ENCODE measurements around the gene SYNDIG1.

SYNDIG1 gene

GRCh38 chr20:24665741-24666191 lies 196.3 kb downstream of the SYNDIG1 start:
- in situ Hi-C loops (cut with MboI; ENCODE audit: low sequenced_read_pairs), result no loop called here

GRCh38 chr20:24667689-24668383 lies 198.4 kb downstream of the SYNDIG1 start:
- in situ Hi-C loops (cut with MboI; ENCODE audit: low sequenced_read_pairs), result no loop called here

- in situ Hi-C loops (cut with MboI; ENCODE audit: low sequenced_read_pairs), result no loop called here
These were observed 198.9 kb downstream of the SYNDIG1 start for GRCh38 chr20:24668384-24668702.

DNA sequence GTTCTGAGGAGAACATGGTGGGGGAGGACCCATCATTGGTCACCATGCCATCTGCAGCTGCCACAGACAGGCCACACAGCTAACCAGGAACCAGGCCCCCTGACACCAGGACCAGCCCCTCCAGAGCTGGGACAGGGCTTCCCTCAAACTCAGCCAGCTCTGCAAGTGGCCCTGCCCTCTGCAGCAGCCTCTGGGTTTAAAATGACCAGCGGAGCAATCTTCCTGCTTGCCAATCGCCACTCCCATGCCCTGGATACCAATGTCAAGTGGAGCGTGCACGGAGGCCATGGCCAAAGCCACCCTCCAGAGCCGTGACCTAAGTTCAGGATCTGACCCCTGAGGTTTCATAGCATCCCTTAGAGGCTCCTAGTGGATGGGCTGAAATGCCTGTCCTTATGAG lies 199.4 kb downstream of the SYNDIG1 start:
- in situ Hi-C loops (cut with MboI; ENCODE audit: low sequenced_read_pairs), result no loop called here

DNA sequence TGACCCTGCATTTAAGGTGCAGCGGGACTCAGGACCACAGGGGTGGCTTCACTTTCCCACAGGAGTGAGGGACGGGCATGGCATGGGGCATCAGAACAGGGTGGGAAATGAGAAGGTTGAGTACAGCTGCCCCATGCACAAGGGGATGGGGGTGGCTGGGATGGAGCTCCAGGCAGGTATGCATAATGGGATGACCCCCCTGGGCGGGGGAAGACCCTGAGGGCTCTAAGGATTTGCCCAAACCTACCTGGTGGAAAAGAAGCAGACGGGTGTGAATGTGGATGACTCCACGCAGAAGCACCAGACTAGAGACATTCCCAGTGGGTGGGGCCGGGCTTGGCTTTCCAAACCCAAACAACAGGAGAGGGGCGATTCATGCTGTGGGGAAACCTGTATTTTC lies 200.3 kb downstream of the SYNDIG1 start:
- in situ Hi-C loops (cut with MboI; ENCODE audit: low sequenced_read_pairs), result no loop called here

- in situ Hi-C loops (cut with MboI; ENCODE audit: low sequenced_read_pairs), result no loop called here
These were observed 201.0 kb downstream of the SYNDIG1 start for GRCh38 chr20:24670341-24670872.

- in situ Hi-C loops (cut with MboI; ENCODE audit: low sequenced_read_pairs), result no loop called here
These were observed 201.6 kb downstream of the SYNDIG1 start for GRCh38 chr20:24670981-24671380.

GRCh38 chr20:24672181-24672880 lies 202.9 kb downstream of the SYNDIG1 start:
- in situ Hi-C loops (cut with MboI; ENCODE audit: low sequenced_read_pairs), result no loop called here

DNA sequence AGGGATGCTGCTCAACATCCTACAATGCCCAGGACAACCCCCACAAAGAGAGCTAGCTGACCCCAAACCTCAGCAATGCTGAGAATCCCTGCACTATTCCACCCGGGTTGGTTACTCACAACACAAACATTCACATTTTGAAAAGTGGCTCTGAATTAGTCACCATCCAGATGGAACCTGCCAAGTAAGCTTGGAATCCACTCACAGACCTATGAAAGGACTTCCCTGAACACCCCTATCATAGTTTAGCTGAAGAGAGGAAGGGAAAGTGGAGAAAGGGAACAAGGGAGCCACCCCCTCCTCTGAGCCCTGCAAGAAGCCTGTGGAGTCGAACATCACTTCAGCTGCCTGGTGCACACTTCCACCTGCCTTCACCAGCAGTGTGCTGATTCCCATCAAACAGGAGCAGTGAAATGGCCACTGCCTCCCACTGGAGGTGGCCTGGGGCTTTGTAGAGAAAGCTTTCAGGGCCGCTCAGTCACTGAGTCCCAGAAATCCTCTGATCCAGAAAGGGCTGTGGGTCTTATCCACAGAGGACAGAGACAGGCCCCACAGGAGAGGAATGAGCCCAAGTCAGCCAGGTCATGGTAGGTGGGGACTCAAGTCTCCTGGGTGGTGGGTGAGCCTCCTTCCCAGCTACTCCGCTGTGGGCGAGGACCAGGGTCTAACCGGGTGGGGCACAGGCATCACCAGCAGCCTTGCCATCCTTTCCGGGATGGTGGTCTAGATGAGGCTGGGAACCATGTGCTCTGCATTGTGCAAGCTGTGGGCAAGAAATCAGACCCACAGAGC lies 203.7 kb downstream of the SYNDIG1 start:
- in situ Hi-C loops (cut with MboI; ENCODE audit: low sequenced_read_pairs), result no loop called here

- in situ Hi-C loops (cut with MboI; ENCODE audit: low sequenced_read_pairs), result no loop called here
These were observed 204.5 kb downstream of the SYNDIG1 start for GRCh38 chr20:24673678-24674570.

DNA sequence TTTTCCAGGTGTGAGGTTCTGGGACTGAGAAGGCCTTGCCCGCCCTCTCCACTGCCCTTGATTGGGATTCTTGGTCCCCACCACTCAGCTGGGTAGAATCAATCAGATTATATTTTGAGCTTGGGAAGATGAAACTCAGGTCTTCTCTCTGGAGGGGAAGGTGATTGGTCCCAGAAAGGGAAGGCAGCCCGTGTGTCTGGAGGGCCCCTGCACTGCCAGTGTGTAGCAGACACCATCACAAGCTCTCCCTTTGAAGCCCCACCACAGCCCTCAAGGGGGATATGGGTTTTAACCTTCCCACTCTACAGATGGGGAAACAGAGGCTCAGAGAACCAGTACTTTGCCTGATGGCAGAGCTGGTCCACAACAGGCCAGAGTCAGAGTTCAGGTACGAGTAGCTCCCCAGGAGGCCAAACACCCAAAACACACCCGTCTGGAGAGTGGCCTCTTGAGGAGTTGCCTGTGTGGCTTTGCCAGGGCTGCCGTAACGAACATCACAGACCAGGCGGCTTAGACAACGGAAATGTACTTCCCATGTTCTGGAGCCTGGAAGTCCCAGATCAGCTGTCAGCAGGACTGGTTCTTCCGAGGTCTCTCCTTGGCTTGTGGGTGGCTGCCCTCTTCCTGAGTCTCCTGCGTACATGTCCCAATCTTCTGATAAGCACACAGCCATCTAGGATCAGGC lies 205.6 kb downstream of the SYNDIG1 start:
- in situ Hi-C loops (cut with MboI; ENCODE audit: low sequenced_read_pairs), result no loop called here

DNA sequence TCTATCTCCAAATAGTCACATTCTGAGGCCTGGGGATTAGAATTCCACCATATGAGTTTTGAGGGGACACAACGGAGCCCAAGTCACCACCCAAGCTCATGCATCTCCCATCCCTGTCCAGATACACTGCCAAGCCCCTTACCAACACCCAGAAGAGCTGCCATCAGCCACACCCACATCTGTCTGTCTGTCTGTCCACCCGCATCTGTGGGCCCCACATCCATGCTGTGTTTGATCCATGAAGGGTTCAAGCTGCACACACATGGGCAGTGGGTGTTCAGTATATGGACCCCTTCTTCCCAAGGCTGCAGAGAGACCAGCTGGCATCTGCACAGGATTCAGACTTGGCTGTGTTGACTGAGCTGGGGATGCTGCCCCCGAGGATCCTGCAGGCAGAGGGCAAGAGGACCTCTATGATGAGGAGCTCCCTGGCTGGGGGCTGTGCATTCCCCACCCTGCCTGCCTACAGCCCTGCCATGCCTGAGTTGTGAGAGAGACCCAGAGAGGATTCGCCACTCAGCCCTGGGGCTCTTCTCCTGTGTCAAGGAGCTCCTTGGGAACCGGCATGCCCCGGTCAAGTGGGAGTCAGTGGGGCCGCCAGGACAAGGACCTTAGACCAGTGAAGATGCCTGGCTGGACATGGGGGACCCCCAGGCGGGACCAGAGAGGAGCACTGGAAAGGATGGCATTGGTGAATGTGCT lies 206.4 kb downstream of the SYNDIG1 start:
- in situ Hi-C loops (cut with MboI; ENCODE audit: low sequenced_read_pairs), result no loop called here

DNA sequence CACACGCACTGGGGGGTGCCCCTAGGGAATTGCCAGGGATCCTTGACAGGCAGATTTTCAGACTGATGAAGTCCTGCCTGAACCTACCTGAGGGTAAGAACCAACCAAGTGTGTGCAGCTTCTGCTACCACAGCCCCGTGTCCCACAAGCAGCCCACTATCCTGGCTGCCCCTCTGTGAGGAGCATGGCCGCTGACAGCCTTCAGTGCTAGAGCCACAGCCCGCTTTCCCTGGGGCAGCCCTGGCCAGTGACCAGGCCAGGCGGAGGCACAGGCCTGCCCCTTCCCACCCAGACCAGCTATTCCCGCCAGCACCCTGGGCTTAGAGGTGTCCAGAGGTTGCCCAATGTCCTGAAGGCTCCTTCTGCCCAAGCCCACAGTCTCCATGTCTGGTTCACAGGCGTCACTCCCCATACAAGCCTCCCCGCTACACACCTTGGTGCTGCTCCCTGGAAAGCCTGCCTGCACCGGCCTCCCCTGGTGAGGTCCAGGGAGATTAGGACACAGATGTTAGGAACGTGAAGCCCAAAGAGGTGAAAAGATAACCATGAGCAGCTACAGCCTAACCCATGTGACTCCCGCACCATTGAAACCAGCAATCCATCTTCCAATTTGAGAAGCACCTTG lies 207.0 kb downstream of the SYNDIG1 start:
- in situ Hi-C loops (cut with MboI; ENCODE audit: low sequenced_read_pairs), result no loop called here

- in situ Hi-C loops (cut with MboI; ENCODE audit: low sequenced_read_pairs), result no loop called here
These were observed 207.5 kb downstream of the SYNDIG1 start for GRCh38 chr20:24676978-24677370.

- in situ Hi-C loops (cut with MboI; ENCODE audit: low sequenced_read_pairs), result no loop called here
These were observed 208.3 kb downstream of the SYNDIG1 start for GRCh38 chr20:24677626-24678315.

DNA sequence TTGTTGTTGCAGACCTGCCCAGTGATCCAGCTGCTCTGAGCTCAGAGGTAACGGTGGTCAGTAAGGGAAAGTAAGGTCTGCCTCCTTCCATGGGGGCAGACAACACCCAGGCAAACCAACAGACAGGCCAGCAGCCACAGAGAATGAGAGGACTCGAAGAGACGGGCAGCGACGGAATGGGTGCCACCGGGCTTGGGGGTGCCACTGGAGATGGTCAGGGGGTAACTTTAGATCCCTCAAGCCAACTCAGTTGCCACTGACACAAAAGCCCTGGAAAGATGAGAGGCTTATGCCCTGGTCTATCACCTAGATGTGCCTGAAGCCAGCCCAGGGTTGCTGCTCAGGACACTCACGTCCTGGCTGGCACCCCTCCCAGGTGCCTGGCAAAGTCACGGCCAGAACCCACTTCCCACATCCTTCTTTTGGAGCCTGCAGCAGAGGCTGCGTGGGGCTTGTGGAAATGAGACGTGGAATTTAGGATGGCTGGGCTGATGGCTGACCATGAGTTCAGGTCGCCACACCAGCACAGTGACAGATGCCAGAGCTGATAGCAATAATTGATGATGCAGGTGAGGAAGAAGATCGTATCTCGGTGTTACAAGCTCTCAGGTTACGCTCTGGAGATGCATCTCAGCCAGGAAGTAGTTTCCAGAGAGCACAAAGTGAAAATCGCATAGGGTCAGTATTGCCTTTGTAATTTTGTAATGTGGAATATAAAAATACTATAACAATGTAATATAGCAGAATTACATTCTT lies 209.1 kb downstream of the SYNDIG1 start:
- in situ Hi-C loops (cut with MboI; ENCODE audit: low sequenced_read_pairs), result no loop called here

GRCh38 chr20:24679448-24680047 lies 210.1 kb downstream of the SYNDIG1 start:
- in situ Hi-C loops (cut with MboI; ENCODE audit: low sequenced_read_pairs), result no loop called here

All from HL-60/S4 treated with retinoic acid at 250 ng/mL for 4 days and 3 days (cell line).